ENCODE measurements around the gene TMEM163.

- TF ChIP-seq CTCF (IDR thresholded peaks at IDR 0.05), result no peak
- TF ChIP-seq POLR2A (IDR thresholded peaks at IDR 0.05), result no peak
- TF ChIP-seq POLR2AphosphoS5 (IDR thresholded peaks at IDR 0.05), result no peak
Measured at GRCh38 chr2:134508391-134508790, 210.4 kb downstream of the TMEM163 start.
